GM21526 (cell line): Measurements from ENCODE around the gene PKP4.
"Not testable (repeated sequence)": the region's sequence is repeated elsewhere in the genome, so short reads cannot be mapped to it uniquely, and the experiment has no call there.

ENCODE experiments used
- ATAC-seq: cut with Tn5 transposase; IDR thresholded peaks from one replicate; pipeline ENCODE4 v1.9.1; 2021; ENCODE audit warnings: moderate library complexity; ENCODE audit not compliant: unreplicated experiment, low FRiP score

PKP4 gene

DNA sequence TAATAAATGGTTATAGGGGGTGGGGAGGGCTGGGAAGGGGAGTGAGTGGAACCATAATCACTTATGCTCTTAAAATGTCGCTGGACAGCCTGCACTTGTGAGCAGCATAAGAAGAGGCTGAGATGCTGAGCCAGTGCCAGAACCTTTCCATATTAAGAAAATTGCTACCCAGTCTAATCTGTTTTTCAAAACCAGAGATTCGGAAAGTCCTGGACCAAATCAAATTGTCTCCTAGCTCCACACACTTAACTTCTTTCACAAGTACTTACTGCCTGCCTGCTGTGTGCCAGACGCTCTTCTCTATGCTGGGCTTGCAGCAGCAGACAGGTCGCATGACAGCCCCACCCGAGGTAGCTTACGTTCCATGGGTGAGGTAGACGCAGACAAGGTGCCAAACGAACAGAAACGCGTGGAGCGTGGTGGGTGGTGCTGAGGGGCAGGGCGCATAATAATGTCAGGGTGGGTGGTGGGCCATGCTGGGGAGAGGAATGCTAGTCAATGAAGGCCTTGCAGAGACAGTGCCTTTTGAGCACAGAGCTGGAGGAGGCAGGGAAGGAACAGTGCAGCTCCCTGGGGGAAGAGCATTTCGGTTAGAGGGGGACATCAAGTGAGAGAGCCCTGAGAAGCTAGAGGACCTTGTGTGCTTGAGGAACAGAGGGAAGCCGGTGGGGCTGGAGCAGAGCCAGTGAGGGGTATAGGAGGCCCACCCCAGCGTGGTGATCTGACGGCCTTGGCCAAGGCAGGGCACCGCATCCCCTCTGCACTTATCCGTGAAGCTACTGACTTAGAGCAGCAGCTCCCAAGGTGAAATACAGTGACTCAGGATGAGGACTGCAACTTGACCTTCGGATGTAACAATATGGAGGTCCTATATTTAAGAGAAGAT lies 214.9 kb downstream of the PKP4 start:
- no peak for ATAC-seq

DNA sequence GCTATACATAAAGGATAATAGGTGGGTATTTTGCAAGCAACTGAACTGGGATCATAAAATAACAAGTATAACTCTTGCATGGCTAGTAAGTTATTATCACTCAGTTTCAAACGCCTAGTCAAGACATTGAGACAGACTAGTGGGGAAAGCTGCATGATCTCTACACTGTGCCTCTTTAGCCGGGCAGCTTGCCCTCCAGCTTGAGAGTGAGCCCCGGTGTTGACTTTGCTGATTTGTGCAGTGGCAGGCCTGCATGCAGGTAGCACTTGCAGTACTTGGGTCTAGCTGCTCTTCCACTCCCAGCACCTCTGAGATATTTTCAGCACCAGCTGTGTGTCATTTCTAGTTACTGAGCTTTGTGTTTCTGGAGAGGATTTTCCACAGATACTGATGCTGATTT lies 219.5 kb downstream of the PKP4 start:
- no peak for ATAC-seq

DNA sequence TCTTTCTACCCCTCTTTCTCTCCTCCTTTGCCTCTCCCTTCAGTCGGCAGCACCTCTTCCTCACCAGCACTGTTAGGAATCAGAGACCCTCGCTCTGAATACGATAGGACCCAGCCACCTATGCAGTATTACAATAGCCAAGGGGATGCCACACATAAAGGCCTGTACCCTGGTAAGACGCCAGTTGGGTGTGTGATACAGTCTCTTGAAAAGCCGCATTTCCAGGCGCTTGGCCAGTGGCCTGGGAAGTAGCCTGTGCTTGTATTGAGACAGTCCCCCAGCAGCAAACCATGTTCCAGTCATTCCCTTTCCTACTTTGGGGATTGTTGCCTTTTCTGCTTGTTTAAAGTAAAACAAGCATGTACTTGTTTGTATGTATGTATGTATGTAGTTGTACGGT lies 219.9 kb downstream of the PKP4 start:
- ATAC-seq: no peak

DNA sequence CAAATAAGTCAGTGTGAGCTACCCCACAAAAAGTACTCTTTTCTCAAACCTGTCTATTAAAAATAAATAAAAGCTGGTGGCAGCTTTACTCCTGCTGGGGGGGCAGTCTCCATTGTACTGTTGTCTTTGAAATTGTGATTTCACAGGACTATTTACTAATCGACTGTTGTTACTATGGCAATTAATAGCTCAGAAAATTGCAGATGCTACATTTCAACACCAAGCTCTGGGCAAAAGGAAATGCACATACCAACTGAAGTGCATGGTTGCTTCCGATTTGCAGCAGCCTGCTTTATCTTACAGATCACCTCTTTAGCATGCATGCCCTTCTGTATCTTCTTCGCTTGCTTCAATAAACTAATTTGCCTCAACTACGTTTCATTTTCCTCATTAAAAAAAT lies 220.8 kb downstream of the PKP4 start:
- no peak for ATAC-seq

DNA sequence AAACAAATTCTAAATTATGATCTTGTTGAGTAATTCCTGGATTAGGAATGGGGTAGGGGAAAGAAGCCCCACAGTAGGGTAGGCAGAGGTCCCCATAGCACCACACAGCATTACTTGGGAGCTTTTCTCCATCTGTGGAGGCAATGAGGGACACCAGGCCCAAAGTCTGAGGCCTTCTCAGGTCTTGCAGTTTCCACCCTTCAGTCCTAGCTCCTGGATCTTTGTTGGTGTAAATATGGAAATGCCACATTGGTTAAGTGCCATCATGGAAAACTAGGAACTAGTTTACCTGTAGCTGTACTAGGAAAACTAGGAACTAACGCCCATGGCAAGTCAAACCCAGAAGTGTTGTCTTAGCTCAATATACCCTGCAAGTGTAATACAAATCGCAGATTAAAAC lies 225.1 kb downstream of the PKP4 start:
- no peak for ATAC-seq

DNA sequence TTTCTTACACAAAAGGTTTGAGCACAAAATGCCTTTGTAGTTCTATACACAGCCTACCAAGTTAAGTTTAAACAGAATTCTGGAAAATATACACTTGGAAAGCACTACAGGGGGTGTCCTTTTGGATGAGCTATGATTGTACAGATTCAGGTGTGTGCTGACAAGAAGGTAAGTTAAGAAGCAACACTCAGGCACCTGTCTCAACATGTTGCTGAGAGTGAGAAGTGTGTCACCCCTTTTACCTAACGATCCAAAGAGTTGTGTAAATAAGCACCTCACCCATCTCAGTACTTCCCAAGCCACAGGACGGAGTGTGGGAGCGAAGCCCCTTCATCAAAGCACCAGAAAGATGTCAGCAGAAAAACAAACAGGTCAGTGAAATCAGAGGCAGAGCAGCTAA lies 228.9 kb downstream of the PKP4 start:
- ATAC-seq: no peak

DNA sequence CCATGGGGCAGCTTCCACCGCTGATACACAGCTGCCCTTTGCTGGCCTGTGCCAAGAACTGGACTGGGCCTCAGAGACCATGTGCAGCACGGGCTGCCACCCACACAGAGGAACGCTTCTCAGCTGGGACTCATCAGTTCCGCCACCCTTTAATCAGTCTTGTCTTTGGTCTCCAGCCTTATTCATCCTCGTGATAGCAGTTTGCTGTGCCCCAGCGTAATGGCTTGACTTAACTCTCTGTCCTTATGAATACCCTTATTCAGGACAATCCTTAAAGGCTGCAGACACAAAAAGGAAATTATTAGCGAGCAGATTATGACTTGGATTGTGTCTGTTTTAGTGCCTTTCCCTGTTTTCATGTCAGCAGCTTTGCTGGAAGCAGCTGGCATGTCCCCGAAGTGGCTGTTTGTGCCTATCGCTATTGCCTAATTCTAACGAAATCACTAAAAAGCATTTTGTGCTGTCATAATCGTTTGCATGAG lies 229.5 kb downstream of the PKP4 start:
- no peak for ATAC-seq

DNA sequence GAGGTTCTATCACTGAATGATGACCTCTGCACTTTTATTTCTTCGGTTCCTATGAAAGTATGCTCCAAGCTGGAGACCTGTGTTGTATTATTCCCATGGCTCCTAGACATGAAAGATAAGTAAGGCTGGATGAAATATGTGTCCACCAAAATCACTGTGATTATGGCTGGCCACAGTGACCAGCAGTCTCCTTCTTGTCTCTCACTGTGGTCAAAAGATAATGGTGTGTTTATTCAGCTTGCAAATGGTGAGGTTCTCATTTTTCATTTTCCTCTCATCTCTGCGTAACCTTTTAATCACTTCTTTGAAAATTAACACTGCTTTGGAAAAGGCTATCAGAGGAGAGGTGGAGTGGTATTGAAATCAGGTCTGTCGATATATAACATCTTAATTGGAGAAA lies 230.6 kb downstream of the PKP4 start:
- ATAC-seq: no peak

DNA sequence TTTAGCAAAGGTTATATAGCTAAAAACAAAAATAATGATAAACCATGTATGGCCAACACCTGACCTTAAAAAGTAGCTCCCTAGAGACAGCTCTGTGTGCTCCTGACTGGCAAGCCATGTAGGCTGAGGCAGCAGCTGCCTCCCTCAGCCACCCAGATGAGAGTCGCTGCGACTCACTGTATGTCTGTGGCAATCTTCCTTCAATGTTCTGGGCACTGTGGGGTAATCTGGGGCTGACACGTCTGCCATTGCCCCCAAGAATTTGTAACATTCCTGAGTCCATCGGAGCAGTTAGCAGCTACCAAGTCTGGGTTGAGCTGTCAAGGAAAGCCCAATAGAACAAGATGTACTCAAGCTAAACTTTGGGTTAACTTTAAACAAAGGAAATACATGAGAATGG lies 232.0 kb downstream of the PKP4 start:
- no peak for ATAC-seq

DNA sequence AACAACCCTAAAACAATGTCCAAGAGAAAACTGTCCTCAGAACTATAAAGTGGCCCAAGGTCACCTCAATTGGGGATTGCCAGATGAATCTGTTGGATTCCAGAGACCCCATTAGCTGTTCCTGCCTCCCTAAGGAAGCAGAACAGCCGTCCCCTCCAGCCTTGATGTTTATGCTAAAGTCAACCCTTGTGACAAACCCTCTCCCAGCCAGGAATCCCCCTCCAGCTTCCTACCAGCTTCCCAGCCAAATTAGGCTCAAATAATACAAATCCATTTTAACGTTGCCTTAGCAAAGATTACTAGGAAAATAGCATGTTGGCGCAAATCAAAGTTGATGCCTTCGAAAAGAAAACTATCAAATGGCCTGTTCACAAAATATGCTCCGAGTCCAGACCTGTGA lies 232.6 kb downstream of the PKP4 start:
- ATAC-seq: no peak

DNA sequence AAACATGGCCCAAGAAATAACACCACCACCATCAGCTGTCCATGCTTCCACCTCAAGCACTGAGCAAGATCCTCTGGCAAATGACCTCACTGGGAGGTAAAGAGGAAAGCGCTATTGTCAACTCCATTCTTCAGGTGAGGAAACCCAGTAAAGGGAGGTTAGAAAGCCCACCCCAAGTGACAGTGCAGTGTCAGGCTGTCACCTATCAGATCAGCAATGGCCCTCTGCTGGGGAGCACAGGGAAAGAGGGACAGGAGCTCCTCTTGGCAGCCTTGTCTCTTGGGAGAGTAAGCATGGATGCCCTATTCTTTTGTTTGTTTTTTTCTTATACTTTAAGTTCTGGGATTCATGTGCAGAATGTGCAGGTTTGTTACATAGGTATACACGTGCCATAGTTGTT lies 234.1 kb downstream of the PKP4 start:
- no peak for ATAC-seq

DNA sequence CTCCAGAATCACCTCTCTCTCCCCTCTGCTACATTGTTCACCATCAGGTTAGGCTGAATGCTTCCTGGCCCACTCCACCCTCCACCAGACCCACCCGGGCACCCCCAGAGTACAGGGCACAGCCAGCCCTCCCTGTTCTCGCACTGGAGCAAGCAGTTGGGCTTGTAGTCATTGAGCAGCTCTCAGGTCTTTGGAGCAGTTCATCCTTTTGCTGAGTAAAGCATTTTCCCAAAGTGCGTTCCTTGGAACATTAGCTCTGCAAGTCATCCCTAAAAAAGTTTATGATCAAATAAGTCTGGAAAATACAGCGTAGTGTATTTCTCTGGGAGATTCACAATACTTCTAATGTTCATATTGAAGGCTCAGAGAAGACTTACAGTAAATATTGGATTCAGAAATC lies 234.9 kb downstream of the PKP4 start:
- ATAC-seq: no peak

DNA sequence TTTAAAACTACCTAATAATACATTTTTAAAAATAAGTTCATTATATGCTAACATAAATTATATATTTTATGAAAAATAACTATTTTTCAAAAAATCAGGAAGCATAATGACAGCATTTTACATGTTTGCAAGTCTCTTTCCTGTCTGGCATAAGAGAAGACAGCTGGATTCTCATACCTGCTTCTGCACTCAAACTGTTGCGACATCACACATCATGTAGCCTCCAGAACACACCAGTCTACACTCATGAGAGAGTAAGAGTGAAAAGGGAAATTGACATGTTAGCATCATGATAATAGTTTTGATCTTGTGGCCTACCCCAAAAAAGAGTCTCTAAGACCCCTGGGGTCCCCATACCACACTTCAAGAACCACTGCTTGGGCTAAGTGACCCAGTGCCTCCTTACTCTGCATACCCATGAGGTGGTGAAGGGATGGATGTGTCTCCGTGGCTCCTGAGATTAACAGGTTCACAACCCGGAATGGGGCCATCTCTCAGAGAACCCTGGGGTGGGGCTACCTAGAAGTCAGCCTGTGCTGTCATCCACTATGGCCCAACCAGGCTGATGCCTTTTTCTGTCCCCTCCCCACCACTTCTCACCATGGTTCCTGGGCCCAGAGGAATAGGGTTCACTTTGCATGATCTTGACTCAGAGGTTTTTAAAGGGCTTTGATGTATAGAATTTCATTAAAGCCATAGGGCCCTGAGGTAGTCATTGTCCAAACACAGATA lies 235.8 kb downstream of the PKP4 start:
- no peak for ATAC-seq

DNA sequence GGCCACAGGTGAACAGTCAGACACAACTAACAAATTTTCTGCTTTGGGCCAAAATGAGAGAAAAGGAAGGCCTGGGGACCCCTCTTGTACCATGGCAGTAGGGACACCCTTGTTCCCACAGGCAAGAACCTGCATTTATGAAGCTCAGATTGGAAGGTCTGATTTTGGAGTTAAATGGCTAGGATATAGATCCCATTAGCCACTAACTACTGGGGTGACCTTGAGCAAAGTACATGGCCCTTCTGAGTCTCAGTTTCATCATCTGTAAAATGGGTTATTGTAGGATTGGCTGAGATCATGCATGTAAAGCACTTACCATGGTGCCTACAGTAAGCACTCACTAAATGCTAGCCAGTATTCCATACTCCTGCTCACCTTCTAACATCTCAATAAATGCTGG lies 236.7 kb downstream of the PKP4 start:
- no peak for ATAC-seq

DNA sequence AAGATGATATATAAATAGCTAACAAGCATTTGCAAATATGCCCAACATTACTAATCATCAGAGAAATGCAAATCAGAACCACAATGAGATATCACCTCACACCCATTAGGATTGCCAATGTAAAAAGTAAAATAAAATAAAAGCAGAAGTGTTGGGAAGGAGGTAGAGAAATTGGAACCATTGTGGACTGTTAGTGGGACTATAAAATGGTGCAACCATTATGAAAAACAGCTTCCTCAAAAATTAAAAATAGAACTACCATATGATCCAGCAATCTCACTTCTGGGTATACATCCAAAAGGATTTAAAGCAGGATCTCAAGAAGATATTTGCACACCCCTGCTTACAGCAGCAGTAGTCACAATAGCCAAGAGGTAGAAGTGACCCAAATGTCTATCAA lies 238.6 kb downstream of the PKP4 start:
- no peak for ATAC-seq

DNA sequence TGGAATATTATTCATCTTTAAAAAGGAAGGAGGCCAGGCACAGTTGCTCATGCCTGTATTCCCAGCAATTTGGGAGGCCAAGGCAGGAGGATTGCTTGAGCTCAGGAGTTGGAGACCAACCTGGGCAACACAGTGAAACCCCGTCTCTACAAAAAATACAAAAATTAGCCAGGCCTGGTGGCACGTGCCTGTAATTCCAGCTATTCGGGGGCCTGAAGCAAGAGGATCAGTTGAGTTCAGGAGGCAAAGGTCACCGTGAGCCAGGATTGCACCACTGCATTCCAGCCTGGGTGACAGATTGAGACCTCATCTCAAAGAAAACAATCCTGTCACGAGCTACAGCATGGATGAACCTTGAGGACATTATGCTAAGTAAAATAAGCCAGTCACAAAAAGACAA lies 239.0 kb downstream of the PKP4 start:
- ATAC-seq: not testable (repeated sequence)

DNA sequence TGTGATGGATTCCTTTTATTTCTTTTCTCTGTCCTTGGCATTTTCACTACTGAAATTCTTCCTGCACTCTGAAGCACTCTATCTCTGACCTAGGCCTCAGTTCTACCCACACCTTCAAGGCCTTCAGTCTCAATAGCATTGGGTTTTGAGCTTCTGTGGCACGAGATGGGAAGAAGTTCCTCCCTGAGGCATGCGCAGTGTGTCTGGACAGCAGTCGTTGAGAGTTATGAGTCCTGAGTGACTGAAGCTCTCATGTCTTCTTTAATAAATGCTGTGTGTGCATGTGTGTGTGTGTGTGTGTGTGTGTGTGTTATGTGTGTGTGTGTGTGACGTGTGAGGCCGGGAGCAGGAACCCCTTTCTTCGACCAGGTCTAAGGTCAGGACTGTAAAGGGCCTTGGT lies 242.6 kb downstream of the PKP4 start:
- ATAC-seq: no peak

DNA sequence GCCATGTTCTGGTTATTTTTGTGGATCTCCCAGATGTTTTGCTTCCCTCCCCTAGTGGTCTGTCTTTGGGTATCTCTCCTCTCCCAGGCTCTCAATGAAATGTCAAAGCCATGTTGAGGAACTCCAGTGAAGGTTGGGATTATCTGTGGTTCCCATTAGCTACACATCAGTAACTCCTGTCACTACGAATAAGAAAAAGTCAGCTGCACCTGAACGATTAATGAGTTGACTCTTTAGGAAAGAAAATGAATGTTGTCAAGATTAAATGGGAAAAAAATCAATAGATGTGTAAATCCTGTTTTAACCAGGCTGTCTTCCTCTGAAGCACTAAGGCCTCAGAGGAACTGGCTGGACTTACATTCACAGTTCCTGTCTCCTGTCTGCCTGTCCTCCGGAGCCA lies 244.3 kb downstream of the PKP4 start:
- no peak for ATAC-seq

DNA sequence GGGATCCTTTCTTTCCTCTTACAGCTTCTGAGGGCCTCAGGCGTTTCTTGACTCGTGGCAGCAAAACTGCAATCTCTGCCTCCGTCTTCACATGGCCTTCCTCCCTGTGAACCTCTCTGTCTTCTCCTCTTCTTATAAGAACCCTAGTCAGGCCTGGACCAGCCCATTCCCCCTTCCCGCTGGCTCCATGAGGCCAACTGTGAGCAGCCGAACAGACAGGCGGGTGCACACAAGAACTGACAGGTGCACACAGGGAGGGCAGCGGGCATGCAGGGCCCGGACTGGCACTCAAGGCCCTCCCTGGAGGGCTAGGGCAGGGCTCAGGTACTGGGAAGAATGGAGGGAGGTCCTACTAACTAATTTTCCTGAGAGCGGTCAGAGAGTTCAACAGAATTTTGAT lies 246.0 kb downstream of the PKP4 start:
- ATAC-seq: no peak

DNA sequence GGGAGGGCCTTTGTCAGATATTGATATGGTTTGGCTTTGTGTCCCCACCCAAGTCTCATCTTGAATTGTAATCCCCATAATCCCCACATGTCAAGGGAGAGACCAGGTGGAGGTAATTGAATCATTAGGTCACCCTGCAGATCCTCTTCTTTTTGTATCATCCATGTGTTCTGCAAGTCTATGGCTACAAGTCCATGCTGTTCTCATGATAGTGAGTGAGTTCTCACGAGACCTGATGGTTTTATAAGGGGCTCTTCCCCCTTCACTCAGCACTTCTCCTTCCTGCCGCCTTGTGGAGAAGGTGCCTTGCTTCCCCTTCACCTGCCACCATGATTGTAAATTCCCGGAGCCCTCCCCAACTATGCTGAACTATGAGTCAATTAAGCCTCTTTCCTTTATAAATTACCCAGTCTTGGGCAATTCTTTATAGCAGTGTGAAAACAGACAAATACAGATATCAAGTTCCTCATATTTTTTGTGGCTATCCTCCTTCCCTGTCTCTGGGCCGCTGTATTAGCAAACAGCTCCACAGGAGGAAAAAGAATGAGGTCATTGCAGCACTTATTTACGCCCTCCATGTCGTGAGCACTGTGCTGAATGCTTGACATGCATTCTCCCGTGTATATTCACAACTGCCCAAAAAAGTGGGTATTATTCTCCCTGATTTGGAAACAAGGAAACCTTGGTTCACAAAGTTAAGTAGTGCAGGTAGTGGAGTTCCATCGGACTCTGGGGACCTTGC lies 248.1 kb downstream of the PKP4 start:
- ATAC-seq: not testable (repeated sequence)

DNA sequence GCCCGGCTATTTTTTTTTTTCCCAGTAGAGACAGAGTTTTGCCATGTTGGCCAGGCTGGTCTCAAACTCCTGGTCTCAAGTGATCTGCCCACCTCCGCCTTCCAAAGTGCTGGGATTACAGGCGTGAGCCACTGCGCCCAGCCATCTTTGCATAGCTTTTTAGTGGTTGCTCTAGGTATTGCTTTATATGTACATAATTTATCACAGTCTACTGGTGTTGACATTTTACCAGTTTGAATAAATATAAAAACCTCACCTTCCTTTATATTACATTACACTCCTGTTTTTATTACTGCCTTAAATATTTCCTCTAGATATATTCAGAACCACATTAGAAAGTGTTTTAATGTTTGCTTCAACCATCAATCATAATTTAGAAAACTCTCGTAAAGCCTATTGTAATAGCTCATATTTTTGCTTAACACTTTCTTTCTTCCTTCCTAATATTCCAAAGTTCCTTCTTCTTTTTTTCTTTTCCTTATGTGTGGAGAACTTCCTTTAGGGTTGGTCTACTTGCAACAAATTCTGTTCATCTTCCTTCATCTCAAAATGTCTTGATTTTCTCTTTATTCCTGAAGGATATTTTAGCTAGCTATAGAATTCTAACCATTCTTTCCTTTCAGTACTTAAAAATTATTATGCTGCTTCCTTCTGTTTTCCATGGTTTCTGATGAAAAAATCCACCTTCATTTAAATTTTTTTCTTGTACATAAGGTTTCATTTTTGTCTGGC lies 256.2 kb downstream of the PKP4 start:
- no peak for ATAC-seq
